GM18502 (cell line): ENCODE measurements around the gene TBC1D22A.

Source experiments
- ATAC-seq: cut with Tn5 transposase; IDR thresholded peaks from one replicate; pipeline ENCODE4 v1.9.1; 2021; ENCODE audit warnings: mild to moderate bottlenecking; ENCODE audit not compliant: unreplicated experiment, poor library complexity

The TBC1D22A gene

GRCh38 chr22:46915950-46916730, 153.7 kb downstream of the TBC1D22A start:
- ATAC-seq = no peak

- ATAC-seq = no peak
Measured at GRCh38 chr22:46916886-46917770, 154.7 kb downstream of the TBC1D22A start.

- ATAC-seq = no peak
Measured at GRCh38 chr22:46917771-46918101, 155.3 kb downstream of the TBC1D22A start.

GRCh38 chr22:46918197-46918596, 155.7 kb downstream of the TBC1D22A start:
- no peak for ATAC-seq

GRCh38 chr22:46922037-46922436, 159.6 kb downstream of the TBC1D22A start:
- no peak for ATAC-seq

GRCh38 chr22:46923394-46923793, 160.9 kb downstream of the TBC1D22A start:
- ATAC-seq = no peak

GRCh38 chr22:46925818-46926217, 163.4 kb downstream of the TBC1D22A start:
- ATAC-seq = no peak

- no peak for ATAC-seq
Measured at GRCh38 chr22:46929046-46929709, 166.7 kb downstream of the TBC1D22A start.

GRCh38 chr22:46929710-46930204, 167.3 kb downstream of the TBC1D22A start:
- ATAC-seq = no peak

- no peak for ATAC-seq
Measured at GRCh38 chr22:46931414-46931813, 169.0 kb downstream of the TBC1D22A start.

- ATAC-seq = no peak
Measured at GRCh38 chr22:46931881-46932280, 169.4 kb downstream of the TBC1D22A start.

GRCh38 chr22:46933040-46933930, 170.8 kb downstream of the TBC1D22A start:
- no peak for ATAC-seq

- ATAC-seq = no peak
Measured at GRCh38 chr22:46934172-46934745, 171.8 kb downstream of the TBC1D22A start.

GRCh38 chr22:46934746-46935491, 172.5 kb downstream of the TBC1D22A start:
- ATAC-seq = no peak

- no peak for ATAC-seq
Measured at GRCh38 chr22:46935506-46936377, 173.3 kb downstream of the TBC1D22A start.

- ATAC-seq = no peak
Measured at GRCh38 chr22:46936378-46936903, 174.0 kb downstream of the TBC1D22A start.

- no peak for ATAC-seq
Measured at GRCh38 chr22:46937185-46937584, 174.7 kb downstream of the TBC1D22A start.

- ATAC-seq = no peak
Measured at GRCh38 chr22:46937939-46938338, 175.5 kb downstream of the TBC1D22A start.
